ENCODE data around the gene GRM5. TPM values are rescaled to one million over a fixed set of nuclear protein-coding genes. Genes with fewer than 3 reads are reported as not detected.

The GRM5 gene
- total and polyA plus RNA-seq, 2 experiments from 2014 or later = 0.27 TPM; not detected in 1

DNA sequence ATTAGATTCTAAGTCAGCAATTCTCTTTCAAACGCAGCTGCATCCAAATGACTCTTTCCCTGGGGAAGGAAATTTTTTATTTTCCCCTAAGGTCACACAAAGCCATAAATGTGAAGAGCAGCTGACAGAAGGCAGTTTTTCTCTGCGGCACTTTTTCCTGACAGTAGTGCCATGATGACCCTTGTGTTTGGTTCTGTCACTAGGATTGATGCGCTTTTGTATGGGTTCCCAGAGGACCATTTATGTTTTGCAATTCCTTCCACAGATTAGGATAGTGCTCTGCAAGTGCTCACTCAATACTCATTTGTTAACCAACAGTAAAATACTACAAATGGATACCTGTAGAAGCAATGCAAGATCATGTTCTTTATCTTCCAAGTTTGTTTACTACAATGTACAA is 368.6 kb downstream of the GRM5 start:
- Histone ChIP-seq H3K79me2 (no peaks in the 10 kb centered on the region), H3K27me3 (no peaks in the 10 kb centered on the region), H3K4me1 (ENCODE audit: insufficient read depth) (no peaks in the 10 kb centered on the region), H2AFZ (no peak overlapping the region), H3K27ac (no peak overlapping the region), H4K20me1 (ENCODE audit: insufficient read depth, poor library complexity, severe bottlenecking) (no peaks in the 10 kb centered on the region), H3K4me3 (no peak overlapping the region), H3K36me3 (replicated peaks; ENCODE audit: insufficient read depth, low read depth) (no peaks in the 10 kb centered on the region), H3K9me3 (ENCODE audit: low read depth) (no peaks in the 10 kb centered on the region), H3K4me2 (no peak overlapping the region), H3K9me2 (replicated peaks; ENCODE audit: insufficient read depth) (no peaks in the 10 kb centered on the region)
- 88% methylated on average over 3 of the region's 3 CpGs for WGBS (ENCODE audit: low lambda C conversion rate, missing lambda C conversion rate)
- TF ChIP-seq EZH2phosphoT487 (IDR thresholded peaks at IDR 0.05; ENCODE audit: low read depth, severe bottlenecking, unreplicated experiment) = no peak
- no peak for TF ChIP-seq EZH2 (IDR thresholded peaks at IDR 0.05; ENCODE audit: borderline replicate concordance)
- TF ChIP-seq, protein P1, sequence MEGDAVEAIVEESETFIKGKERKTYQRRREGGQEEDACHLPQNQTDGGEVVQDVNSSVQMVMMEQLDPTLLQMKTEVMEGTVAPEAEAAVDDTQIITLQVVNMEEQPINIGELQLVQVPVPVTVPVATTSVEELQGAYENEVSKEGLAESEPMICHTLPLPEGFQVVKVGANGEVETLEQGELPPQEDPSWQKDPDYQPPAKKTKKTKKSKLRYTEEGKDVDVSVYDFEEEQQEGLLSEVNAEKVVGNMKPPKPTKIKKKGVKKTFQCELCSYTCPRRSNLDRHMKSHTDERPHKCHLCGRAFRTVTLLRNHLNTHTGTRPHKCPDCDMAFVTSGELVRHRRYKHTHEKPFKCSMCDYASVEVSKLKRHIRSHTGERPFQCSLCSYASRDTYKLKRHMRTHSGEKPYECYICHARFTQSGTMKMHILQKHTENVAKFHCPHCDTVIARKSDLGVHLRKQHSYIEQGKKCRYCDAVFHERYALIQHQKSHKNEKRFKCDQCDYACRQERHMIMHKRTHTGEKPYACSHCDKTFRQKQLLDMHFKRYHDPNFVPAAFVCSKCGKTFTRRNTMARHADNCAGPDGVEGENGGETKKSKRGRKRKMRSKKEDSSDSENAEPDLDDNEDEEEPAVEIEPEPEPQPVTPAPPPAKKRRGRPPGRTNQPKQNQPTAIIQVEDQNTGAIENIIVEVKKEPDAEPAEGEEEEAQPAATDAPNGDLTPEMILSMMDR (IDR thresholded peaks at IDR 0.05; ENCODE audit: poor library complexity) = no peak
- no peak for DNase-seq (ENCODE audit: low spot score)

DNA sequence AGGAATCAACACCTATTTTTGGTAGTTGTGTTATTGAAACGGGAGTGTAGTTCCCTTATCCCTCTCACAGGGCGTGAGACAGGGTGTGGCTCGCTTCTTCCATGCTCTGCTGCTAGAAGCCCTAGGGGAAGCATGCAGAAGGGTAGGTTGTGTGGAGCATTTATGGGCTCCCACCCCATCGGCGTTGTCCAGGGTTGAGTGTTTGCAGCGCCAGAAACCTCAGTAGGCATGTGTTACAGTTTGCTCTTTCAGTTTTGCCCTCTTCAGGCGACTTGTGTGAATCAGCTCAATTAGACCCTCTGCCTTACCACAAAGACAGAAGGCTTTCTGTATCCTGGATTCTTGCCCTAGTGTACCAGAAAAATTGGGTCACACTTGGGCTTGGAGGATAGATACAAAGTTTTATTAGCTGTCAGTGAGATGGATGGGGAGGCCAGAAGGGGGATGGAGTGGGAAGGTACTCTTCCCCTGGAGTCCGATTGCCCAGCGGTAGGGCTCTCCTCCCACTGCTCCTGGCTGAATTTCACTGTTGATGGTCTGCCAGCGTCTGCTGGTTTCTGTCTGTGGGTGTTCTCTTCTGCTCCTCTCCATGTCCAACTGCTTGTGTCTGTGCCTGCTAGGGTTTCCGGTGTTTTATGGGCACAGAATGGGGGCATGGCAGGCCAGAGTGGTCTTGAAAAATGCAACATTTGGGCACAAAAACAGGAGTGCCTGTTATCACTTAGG is 369.9 kb downstream of the GRM5 start:
- Histone ChIP-seq H2AFZ (no peak overlapping the region), H3K79me2 (no peaks in the 10 kb centered on the region), H3K9me3 (ENCODE audit: low read depth) (no peaks in the 10 kb centered on the region), H3K4me2 (no peak overlapping the region), H3K27ac (no peak overlapping the region), H3K4me1 (ENCODE audit: insufficient read depth) (no peaks in the 10 kb centered on the region), H3K27me3 (no peaks in the 10 kb centered on the region), H4K20me1 (ENCODE audit: insufficient read depth, poor library complexity, severe bottlenecking) (no peaks in the 10 kb centered on the region), H3K4me3 (no peak overlapping the region), H3K9me2 (replicated peaks; ENCODE audit: insufficient read depth) (no peaks in the 10 kb centered on the region), H3K36me3 (replicated peaks; ENCODE audit: insufficient read depth, low read depth) (no peaks in the 10 kb centered on the region)
- TF ChIP-seq EZH2phosphoT487 (IDR thresholded peaks at IDR 0.05; ENCODE audit: low read depth, severe bottlenecking, unreplicated experiment) (no peak), EZH2 (IDR thresholded peaks at IDR 0.05; ENCODE audit: borderline replicate concordance) (no peak)
- TF ChIP-seq, protein P1 (IDR thresholded peaks at IDR 0.05; ENCODE audit: poor library complexity) = no peak
- WGBS (ENCODE audit: low lambda C conversion rate, missing lambda C conversion rate) = 70% methylated on average over 11 of the region's 11 CpGs
- DNase-seq (ENCODE audit: low spot score) = no peak

DNA sequence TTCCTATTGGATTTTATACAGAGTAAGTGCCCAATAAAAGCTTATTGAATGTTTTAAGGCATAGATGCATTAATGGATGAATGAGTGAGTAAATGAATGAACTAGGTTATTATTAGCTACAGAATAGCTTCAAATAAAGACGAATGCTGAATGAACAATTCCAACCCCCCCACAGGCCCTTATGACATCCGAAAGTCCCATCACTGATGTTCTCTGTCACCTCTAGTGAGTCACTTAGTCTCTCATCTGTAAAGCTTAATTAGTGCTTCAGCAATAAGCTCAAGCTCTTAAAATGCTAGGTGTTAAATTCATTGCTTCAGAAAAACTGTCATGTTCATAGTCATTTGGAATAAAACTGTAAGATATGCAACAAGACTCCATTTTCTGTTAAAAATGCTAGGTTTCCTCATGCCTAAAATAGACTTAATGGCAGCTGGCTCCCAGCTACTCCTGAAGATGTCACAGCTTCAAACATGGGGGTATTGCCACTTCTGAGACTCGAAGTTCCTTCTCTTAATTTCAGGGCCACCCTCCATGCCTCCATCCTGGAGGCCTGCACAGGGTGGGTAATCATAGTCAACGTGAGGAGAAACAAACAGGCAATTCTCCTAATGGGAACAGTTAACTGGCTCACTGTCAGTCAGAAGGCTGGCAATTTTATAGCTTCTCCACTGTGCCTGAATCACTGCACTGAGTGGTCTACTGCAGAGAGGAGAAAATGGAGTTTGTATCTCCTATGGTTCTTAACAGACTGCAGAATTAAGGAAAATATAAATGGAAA is 373.3 kb downstream of the GRM5 start:
- H3K4me2 ChIP-seq = no peak overlapping the region
- no peaks in the 10 kb centered on the region for H3K9me3 ChIP-seq (ENCODE audit: low read depth)
- no peak for TF ChIP-seq EZH2phosphoT487 (IDR thresholded peaks at IDR 0.05; ENCODE audit: low read depth, severe bottlenecking, unreplicated experiment)
- TF ChIP-seq, protein P1 (IDR thresholded peaks at IDR 0.05; ENCODE audit: poor library complexity) = no peak
- TF ChIP-seq EZH2 (IDR thresholded peaks at IDR 0.05; ENCODE audit: borderline replicate concordance) = no peak
- no peaks in the 10 kb centered on the region for H3K36me3 ChIP-seq (replicated peaks; ENCODE audit: insufficient read depth, low read depth)
- no peaks in the 10 kb centered on the region for H3K27me3 ChIP-seq
- H2AFZ ChIP-seq = no peak overlapping the region
- 84% methylated on average over 4 of the region's 4 CpGs for WGBS (ENCODE audit: low lambda C conversion rate, missing lambda C conversion rate)
- no peaks in the 10 kb centered on the region for H3K4me1 ChIP-seq (ENCODE audit: insufficient read depth)
- H3K4me3 ChIP-seq = no peak overlapping the region
- no peaks in the 10 kb centered on the region for H3K9me2 ChIP-seq (replicated peaks; ENCODE audit: insufficient read depth)
- peaks cover 3% of the 10 kb centered on the region for H4K20me1 ChIP-seq (ENCODE audit: insufficient read depth, poor library complexity, severe bottlenecking)
- DNase-seq (ENCODE audit: low spot score) = no peak
- no peaks in the 10 kb centered on the region for H3K79me2 ChIP-seq
- no peak overlapping the region for H3K27ac ChIP-seq

All from hepatocyte (in vitro differentiated cells).